Measurements from ENCODE around the gene TPM4. TPM values are rescaled to one million over a fixed set of nuclear protein-coding genes. Genes with fewer than 3 reads are reported as not detected.

TPM4 gene
- total and polyA plus RNA-seq, 2 experiments from 2014 or later, result 223 to 288 TPM

- TF ChIP-seq, protein P1, sequence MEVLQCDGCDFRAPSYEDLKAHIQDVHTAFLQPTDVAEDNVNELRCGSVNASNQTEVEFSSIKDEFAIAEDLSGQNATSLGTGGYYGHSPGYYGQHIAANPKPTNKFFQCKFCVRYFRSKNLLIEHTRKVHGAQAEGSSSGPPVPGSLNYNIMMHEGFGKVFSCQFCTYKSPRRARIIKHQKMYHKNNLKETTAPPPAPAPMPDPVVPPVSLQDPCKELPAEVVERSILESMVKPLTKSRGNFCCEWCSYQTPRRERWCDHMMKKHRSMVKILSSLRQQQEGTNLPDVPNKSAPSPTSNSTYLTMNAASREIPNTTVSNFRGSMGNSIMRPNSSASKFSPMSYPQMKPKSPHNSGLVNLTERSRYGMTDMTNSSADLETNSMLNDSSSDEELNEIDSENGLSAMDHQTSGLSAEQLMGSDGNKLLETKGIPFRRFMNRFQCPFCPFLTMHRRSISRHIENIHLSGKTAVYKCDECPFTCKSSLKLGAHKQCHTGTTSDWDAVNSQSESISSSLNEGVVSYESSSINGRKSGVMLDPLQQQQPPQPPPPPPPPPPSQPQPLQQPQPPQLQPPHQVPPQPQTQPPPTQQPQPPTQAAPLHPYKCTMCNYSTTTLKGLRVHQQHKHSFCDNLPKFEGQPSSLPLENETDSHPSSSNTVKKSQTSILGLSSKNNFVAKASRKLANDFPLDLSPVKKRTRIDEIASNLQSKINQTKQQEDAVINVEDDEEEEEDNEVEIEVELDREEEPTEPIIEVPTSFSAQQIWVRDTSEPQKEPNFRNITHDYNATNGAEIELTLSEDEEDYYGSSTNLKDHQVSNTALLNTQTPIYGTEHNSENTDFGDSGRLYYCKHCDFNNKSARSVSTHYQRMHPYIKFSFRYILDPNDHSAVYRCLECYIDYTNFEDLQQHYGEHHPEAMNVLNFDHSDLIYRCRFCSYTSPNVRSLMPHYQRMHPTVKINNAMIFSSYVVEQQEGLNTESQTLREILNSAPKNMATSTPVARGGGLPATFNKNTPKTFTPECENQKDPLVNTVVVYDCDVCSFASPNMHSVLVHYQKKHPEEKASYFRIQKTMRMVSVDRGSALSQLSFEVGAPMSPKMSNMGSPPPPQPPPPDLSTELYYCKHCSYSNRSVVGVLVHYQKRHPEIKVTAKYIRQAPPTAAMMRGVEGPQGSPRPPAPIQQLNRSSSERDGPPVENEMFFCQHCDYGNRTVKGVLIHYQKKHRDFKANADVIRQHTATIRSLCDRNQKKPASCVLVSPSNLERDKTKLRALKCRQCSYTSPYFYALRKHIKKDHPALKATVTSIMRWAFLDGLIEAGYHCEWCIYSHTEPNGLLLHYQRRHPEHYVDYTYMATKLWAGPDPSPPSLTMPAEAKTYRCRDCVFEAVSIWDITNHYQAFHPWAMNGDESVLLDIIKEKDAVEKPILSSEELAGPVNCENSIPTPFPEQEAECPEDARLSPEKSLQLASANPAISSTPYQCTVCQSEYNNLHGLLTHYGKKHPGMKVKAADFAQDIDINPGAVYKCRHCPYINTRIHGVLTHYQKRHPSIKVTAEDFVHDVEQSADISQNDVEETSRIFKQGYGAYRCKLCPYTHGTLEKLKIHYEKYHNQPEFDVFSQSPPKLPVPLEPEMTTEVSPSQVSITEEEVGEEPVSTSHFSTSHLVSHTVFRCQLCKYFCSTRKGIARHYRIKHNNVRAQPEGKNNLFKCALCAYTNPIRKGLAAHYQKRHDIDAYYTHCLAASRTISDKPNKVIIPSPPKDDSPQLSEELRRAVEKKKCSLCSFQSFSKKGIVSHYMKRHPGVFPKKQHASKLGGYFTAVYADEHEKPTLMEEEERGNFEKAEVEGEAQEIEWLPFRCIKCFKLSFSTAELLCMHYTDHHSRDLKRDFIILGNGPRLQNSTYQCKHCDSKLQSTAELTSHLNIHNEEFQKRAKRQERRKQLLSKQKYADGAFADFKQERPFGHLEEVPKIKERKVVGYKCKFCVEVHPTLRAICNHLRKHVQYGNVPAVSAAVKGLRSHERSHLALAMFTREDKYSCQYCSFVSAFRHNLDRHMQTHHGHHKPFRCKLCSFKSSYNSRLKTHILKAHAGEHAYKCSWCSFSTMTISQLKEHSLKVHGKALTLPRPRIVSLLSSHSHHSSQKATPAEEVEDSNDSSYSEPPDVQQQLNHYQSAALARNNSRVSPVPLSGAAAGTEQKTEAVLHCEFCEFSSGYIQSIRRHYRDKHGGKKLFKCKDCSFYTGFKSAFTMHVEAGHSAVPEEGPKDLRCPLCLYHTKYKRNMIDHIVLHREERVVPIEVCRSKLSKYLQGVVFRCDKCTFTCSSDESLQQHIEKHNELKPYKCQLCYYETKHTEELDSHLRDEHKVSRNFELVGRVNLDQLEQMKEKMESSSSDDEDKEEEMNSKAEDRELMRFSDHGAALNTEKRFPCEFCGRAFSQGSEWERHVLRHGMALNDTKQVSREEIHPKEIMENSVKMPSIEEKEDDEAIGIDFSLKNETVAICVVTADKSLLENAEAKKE (CRISPR knock-in tag; IDR thresholded peaks at IDR 0.05), result no peak
- TF ChIP-seq, protein P2, sequence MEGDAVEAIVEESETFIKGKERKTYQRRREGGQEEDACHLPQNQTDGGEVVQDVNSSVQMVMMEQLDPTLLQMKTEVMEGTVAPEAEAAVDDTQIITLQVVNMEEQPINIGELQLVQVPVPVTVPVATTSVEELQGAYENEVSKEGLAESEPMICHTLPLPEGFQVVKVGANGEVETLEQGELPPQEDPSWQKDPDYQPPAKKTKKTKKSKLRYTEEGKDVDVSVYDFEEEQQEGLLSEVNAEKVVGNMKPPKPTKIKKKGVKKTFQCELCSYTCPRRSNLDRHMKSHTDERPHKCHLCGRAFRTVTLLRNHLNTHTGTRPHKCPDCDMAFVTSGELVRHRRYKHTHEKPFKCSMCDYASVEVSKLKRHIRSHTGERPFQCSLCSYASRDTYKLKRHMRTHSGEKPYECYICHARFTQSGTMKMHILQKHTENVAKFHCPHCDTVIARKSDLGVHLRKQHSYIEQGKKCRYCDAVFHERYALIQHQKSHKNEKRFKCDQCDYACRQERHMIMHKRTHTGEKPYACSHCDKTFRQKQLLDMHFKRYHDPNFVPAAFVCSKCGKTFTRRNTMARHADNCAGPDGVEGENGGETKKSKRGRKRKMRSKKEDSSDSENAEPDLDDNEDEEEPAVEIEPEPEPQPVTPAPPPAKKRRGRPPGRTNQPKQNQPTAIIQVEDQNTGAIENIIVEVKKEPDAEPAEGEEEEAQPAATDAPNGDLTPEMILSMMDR (conservative IDR thresholded peaks at IDR 0.05; ENCODE audit: low read depth in 2 of 2), result no peak
- no peak for TF ChIP-seq EZH2phosphoT487 (IDR thresholded peaks at IDR 0.05; ENCODE audit: unreplicated experiment)
- TF ChIP-seq, protein P3, sequence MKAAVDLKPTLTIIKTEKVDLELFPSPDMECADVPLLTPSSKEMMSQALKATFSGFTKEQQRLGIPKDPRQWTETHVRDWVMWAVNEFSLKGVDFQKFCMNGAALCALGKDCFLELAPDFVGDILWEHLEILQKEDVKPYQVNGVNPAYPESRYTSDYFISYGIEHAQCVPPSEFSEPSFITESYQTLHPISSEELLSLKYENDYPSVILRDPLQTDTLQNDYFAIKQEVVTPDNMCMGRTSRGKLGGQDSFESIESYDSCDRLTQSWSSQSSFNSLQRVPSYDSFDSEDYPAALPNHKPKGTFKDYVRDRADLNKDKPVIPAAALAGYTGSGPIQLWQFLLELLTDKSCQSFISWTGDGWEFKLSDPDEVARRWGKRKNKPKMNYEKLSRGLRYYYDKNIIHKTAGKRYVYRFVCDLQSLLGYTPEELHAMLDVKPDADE (IDR thresholded peaks at IDR 0.05), result no peak
- TF ChIP-seq NANOG (IDR thresholded peaks at IDR 0.05; ENCODE audit: borderline replicate concordance), result no peak
- no peak for TF ChIP-seq CREB1 (CRISPR knock-in tag; IDR thresholded peaks at IDR 0.05; ENCODE audit: low read depth)
- TF ChIP-seq POLR2AphosphoS5 (IDR thresholded peaks at IDR 0.05; ENCODE audit: low read depth), result no peak
- TF ChIP-seq JUNB (IDR thresholded peaks at IDR 0.05; ENCODE audit: unreplicated experiment), result no peak
- no peak for TF ChIP-seq REST (IDR thresholded peaks at IDR 0.05; ENCODE audit: unreplicated experiment)
- no peak for TF ChIP-seq EZH2 (IDR thresholded peaks at IDR 0.05; ENCODE audit: low read depth, unreplicated experiment)
- no peak for TF ChIP-seq ZNF331 (CRISPR knock-in tag; IDR thresholded peaks at IDR 0.05; ENCODE audit: low read depth)
- no peak for TF ChIP-seq ZNF114 (CRISPR knock-in tag; IDR thresholded peaks at IDR 0.05)
These were observed 33.0 kb upstream of the TPM4 start (continued) for GRCh38 chr19:16043156-16043757.
